GM21447 (cell line): ENCODE results near the gene WEE2.
"Not testable (repeated sequence)": the region's sequence is repeated elsewhere in the genome, so short reads cannot be mapped to it uniquely, and the experiment has no call there.

Source experiments
- ATAC-seq: cut with Tn5 transposase; IDR thresholded peaks from one replicate; pipeline ENCODE4 v1.9.1; 2021; ENCODE audit not compliant: unreplicated experiment

Gene WEE2

DNA sequence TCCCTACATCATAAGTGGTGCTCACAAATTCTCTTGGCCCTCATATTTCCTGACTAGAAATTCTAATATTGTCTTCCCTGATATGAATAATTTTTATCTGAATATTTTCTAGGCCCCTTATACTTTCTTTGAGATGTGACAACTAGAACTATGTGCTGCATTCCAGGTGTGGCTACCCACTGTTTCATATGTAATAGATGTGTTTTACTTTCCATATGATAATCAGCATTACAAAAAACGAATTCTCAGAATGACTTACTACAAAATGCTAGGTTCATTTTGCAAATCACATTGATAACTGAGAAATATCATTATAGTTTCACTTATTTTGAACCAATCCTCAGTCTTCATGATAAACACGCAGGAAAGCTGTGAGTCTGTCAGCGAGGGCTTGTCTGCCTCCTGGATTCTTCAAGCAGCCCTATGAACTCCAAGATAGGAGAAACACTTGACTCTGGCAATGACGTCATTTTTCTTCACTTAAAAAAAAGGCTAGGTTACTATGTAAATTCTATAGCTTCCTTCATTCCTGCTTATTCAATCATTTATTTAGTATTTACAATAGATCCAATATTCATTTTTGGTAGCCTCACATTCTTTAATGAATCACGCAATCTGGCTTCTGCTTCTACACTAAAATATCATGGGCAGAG lies 4.6 kb downstream of the WEE2 start:
- no peak for ATAC-seq

DNA sequence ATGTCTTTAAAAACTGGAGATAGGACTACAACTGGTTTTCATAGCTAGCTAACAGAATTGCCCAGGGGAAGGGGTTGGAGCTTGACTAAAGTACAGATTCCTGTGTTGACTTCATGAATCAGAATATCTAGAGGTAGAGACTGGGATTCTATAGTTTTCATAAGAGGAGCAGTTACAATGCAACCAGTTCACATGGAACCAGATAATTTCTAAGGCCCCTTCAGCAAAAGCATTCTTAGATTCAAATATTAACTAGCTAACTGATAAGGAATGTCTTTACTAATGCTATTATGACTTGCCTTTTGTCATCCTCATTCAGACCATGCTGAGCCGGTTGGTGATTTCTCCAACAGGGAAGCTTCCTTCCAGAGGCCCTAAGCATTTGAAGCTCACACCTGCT lies 5.7 kb downstream of the WEE2 start:
- ATAC-seq: no peak

DNA sequence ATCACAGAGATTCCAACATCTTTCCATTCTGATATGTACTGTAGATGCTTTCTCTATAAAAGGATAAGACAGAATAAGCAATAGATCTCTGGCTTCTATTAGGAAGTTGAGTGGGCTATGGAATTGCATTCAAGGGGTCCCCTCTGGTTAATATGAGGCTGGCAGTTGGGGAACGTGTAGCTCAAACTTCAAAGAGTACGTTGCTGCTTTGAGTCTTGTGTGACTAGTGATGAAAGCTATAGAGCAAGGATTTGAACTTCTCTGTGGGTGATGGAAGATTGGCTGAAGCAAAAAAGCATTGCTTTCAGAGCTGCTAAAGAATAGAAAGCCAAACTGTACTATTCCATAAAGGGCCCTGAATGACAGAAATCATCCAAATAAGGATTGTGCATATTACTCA lies 6.4 kb downstream of the WEE2 start:
- no peak for ATAC-seq

DNA sequence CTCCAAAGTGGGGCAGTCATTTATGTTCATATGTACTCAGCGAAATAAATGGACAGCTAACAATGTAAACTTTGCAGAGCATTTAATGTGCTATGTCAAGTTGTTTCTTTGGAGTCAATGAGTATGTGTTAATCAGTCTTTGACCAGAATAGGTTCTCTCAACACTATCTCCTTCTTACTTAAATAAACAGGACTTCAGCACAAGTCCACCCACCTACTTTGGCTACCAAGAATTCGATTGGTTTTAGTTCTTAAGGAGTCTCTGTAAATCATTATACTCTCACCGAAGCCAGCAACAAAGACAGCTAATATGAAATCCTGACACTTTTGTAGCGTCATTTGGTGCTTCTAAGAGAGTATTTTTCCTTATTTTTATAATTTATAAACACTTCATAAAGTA lies 6.9 kb downstream of the WEE2 start:
- ATAC-seq: no peak

DNA sequence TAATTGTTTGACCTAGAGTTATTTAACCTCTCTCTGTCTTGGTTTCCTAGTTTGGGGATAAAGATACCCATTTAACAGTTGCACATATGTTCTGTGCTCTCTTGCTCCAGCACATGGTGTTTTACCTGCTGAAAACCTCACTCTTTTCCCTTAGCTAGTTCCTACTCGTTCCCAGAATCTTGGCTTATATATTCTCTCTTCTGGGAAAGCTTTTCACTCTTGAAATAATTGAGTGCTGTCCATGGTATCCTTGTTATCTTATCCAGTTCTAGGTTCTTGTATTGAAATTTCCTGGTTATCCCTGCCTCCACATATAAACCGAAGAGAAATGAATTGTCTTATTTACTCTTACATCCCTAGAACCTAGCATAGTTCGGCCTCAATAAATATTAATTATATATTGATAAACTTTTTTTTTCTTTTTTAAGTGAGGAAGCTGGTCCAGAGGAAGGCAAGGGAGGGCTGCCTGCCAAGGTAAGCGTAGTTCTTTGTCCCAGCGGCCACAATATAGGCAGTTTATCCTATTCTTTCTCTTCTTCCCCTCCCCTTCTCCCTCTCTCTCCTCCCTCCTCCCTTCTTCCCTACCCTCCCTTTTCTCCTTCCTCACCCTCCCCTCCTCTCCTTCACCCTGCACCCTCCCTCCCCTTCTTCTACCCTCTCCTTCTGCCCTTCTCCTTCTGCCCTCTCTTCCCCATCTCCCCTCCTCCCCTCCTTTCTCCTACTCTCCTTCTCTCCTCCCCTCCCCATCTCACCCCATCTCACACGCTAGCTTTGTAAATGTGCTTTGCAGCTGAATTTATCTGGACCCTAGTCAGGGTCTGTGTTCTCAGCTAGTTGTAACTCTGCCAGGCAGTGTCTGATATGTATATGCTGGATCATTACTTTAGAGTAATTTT lies 7.9 kb downstream of the WEE2 start:
- ATAC-seq: no peak

DNA sequence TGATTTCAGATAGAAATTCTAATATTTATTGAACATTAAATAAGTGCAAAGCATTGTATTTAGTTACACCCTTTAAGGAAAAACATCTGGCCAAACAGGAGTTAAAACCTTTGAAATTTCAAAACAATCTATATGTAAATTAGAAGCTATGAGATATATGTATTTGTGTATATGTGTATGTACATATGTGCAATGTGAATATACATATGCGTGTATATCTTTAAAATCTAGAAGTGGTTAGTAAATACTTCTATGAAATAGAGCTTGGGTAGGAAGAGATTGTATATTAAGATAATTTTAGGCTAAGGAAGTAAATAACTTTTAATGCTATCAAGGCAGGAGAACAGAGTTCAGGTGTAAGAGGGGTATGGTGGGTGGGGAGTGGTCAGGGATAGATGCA lies 9.3 kb downstream of the WEE2 start:
- no peak for ATAC-seq

DNA sequence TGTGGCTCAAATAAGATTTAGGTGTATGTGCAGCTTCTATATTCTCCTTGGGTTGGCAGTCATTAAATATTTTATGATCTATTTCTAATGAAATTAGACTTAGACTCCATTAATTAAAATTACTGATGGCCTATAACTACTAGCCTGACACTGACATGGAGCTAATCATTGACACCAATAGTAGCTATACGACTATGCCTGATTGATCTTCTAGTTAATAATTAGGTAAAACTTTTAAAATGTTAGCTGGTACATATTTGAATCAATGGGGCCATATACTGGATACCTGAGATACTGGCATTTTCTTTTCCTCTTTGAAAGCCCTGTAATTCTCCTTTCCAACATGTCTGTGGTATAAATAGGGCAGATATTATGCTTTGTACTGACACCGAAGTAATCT lies 14.4 kb downstream of the WEE2 start:
- ATAC-seq: no peak

DNA sequence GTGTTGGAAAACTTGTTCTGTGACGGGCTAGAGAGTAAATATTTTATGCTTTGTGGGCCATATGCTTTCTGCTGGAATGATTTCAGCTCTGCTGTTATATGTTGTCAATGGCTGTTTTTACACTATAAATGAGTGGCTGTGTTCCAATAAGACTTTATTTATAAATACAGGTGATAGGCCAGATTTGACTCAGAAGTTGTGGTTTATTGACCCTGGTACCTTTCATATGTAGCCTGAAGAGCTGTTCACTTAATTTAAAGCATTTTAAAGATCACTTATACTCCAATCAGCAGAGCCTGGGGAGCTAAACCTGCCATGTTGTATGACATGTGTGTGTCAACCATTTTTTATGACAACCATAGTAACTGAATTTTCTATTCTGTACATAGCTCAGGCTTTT lies 20.9 kb downstream of the WEE2 start:
- no peak for ATAC-seq

DNA sequence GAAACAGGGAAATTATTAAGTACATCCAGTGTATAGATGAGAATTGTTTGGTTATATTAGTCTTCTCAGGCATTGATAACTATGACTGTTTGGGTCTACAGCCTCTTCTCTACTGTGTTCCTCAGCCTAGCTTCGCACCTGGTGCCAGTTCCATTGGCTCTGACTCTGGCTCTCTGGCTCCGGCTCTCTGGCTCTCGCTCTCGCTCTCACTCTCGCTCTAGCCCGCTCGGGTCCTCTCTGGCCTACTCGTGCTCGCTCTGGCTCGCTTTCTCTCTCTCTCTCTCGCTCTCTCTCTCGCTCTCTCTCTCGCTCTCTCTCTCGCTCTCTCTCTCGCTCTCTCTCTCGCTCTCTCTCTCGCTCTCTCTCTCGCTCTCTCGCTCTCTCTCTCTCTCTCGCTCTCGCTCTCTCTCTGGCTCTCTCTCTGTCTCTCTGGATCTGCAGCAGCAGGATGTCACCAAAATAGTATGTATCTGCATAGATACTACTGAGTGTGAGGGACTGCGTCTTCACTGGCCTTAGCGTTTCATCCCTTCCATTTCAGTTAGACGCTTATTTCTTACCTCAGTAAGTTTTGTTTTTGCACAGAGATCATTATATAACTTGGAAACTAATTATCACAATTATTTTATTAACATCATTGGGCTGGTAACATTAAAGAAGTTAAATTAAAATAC lies 23.5 kb downstream of the WEE2 start:
- no peak for ATAC-seq

DNA sequence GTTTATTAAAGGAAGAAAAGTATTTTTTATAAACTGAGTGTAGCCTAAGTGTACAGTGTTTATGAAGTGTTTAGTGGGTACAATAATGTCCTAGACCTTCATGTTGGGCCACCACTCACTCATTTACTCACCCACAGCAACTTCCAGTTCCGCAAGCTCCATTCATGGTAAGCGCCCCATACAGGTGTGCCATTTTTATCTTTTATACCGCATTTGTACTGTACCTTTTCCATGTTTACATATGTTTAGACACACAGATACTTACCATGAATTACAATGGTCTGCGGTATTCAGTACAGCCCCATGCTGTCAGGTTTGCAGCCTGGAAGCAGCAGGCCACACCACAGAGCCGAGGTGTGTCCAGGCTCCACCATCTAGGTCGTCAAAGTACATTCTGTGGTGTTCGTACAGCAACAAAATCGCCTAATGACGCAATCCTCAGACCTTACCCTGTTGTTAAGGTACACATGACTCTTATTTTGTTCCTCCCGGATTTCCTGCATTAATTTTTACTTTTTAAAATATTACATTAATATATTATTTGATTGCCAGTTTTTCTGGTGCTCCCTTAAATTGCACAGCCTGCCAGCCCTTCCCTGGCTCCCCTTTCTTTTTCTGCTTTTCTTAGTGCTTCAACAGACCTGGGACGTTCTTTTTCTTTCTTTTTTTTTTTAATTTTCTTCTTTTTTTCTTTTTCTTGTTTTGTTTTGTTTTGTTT lies 29.1 kb downstream of the WEE2 start:
- ATAC-seq: no peak

DNA sequence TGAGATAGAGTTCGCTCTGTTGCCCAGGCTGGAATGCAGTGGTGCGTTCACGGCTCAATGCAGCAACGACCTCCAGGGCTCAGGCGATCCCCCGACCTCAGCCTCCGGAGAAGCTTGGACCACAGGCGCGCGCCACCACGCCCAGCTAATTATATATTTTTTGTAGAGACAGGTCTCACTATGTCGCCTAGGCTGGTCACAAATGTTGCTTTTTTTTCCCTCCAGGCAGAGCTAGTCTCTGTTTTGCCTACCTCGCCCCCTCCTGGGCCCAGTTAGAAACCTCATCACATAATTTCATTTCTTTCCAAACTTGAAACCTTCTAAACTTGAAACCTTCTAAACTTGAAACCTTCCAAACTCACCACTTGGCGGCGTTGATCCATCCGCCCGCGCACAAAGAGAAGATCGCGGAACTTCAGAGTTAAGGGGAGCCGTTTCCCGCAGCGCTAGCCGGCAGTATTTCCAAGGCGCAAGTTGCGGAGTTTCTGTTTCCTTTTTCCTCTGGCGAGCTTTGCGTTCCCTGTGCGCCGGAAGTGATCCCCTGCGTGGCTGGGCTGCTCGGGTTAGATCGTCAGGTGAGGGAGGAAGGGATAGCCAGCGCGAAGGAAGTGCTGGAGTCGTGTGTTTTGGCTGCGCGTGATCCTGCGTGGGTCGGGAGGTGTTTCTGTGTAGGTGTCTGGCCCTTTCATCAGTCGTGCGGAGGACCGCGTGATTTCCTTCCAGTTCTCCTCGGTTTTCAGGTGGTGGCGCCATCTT lies 29.9 kb downstream of the WEE2 start, which contains the start of gene SSBP1:
TSS of gene SSBP1 (plus strand) at position 523 of the 756 bp plus-strand sequence. CDS start 809 bp downstream, outside the sequence.
- peak; percentile 92 for ATAC-seq

DNA sequence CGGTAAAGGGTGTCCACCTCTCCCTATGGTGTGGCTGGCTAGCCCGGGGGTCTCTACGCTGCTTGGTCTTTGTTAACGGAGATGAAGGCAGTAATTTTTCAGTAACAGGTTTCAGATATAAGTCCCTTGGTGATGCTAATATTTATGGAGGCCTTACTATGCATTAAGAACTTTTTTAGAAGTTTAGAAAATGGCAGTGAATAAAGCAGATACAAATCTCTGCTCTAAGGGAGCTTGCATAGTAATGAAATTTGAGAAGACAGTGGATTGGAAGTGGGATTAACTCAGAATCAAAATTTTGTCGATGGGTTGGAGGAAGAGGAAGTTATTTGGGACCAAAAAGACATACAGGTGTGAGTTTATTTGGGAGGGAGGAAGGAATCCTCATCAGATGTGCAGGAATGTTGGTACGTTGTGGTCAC lies 30.4 kb downstream of the WEE2 start:
- ATAC-seq: no peak

DNA sequence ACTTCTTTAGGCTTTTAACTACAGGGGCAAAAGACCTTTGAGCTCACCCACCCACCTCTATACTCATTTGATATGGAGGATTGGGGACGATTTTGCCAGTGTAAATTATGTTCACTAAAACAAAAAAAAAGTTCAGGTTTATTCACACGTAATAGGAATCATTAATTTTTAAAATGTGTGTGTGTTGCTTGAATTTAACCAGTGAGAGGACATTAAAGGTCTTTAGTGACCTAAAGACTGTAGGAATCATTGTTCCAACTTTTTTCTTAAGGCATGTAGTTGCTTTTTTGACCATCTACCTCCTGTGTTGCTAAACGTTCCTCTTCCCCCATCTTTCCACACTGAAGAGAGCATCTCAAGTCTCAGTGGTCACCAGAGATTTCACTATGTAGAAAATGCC lies 31.1 kb downstream of the WEE2 start:
- no peak for ATAC-seq

DNA sequence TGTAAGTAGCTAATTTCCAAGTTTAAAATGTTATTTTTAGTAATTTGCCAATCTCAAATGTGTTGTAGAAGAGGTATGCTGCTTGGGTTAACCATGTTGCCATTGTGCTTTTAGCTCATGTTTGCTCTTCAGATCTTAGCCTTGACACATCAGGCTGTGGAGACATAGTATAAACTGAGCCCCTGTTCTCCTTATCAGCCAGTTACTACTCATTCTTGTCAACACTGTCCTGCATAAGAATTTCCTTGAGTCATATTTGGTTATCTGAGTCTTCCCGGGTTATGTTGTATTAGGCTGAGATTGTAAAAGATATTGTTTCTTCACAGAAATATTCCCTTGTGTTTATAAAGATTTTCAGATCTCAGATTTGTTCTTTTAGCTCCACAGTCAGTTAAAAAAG lies 34.1 kb downstream of the WEE2 start:
- no peak for ATAC-seq

DNA sequence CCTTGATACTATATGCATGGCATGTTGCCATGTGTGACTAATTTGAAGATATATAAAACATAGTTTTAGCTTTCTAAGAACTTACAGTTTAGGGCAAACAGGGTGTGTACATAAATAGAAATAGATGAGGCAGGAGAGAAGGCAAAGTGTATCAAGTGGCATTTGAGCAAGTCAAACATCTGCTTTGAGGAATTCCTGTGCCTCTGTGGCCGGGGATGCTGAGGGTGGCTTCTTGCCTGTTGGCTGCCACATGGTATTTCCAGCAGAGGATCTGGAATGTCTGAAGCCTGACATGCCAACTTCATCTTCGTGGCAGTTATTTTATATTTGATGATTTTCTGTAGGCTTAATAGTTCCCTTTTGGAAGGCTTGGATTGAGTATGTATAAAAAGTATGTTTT lies 36.0 kb downstream of the WEE2 start:
- ATAC-seq: no peak

DNA sequence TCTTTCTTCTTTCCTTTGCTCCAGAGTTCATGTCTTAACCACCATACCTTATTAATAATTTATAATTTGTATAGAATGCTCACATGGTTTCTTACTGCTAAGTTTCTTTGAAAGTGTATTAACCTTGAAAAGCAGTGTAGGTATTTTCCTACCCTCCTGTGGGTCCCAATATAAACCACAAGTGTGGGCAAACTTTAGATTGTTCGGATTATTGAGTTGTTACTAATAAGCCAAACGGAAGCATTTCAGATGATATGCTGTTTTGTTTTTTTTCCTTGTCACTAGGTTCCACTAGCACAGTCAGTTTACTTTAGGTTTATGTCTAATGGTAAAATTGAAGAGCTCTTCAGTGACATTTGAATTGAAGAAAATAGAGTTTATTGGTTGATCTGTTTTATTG lies 40.2 kb downstream of the WEE2 start:
- ATAC-seq: no peak

DNA sequence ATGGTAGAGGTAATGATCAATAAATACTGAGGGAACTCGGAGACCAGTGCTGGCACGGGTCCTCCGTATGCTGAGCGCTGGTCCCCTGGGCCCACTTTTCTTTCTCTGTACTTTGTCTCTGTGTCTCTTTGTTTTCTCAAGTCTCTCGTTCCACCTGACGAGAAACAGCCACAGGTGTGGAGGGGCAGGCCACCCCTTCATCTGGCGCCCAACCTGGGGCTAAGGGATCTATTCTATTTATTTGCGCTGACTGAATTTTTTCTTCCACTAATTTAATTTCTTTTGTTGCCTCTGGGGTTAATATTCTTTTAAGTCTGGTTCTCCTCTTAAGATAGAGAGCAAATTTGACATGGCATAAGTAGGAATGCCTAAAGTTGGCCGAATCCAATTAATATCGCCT lies 43.8 kb downstream of the WEE2 start:
- ATAC-seq: not testable (repeated sequence)

DNA sequence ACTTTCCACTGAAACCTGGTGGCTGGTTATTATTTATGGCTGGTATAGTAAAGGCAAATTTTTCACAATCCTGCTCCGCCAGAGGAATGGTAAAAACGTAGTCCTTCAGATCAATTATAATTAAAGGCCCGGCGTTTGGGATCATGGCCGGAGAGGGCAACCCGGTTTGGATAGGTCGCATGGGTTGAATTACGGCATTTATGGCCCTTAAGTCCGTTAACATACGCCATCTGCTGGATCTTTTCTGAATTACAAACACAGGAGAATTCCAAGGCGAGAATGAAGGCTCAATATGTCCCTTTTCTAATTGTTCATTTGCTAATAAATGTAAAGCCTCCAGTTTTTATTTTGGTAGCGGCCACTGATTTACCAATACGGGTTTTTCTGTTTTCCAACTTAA lies 44.5 kb downstream of the WEE2 start:
- ATAC-seq: no peak

DNA sequence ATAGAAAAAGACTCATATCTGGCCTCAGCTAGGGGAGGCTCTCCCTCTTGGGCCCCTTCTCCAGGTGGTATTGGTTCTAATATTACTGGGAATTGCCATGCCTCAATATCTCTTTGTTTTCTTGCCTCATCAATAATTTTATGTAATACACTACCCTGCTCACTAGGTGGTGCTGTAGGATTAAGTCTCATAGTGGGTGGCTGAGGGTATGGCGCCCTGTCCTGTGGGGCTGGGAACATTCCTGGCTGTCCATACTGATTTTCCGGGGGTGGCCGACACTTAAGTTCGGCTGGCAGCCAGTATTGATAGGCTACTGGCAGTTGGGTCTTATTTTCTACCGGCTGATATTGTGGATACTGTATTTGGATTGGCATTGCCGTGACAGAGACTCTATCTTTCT lies 46.8 kb downstream of the WEE2 start:
- no peak for ATAC-seq

DNA sequence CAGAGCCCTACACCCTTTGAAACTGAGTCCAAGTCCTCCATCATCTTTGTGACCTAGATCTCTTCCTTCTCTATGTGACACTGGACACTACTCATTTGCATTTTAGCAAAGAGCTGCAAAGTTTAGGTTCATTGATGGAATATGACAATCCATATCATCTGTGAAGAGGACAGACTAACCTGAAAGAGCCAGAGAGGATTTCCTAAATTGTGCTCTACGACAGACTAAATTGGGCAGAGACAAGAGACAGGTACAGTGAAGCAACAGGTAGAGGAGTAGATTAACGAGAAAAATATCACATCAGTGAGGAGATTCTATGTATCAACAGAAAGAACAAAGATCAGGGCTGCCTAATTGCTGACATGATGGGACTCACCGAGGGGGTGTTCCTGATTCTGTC lies 55.6 kb downstream of the WEE2 start, which contains the start of gene TAS2R3:
TSS of gene TAS2R3 (plus strand) at position 301 of the 400 bp plus-strand sequence. CDS start at position 363, 62 bp downstream.
- no peak for ATAC-seq
